ENCODE results near the gene LPCAT3.

GRCh38 chr12:7015555-7016370 lies 2.5 kb downstream of the LPCAT3 start:
- TF ChIP-seq CTCF (IDR thresholded peaks at IDR 0.05; ENCODE audit: low read depth, low read length) (no peak), POLR2A (IDR thresholded peaks at IDR 0.05; ENCODE audit: extremely low read depth, insufficient read length) (no peak)
